B cell (primary cell): ENCODE measurements around the gene MEF2C.
A peak's percentile ranks its signal among the peaks of the same experiment; 100 is the strongest.

Experiments used
- CTCF ChIP-seq: fragments of 200-600 bp; IDR thresholded peaks from one replicate; pipeline ENCODE4 v1.8.0; 2022; ENCODE audit warnings: antibody characterized with exemption, mild to moderate bottlenecking
- EZH2 ChIP-seq: IDR thresholded peaks from 2 replicates; pipeline ENCODE4 v1.6.1; 2012; ENCODE audit warnings: borderline replicate concordance, low read depth, mild to moderate bottlenecking, moderate library complexity, low read length; ENCODE audit not compliant: insufficient read depth, poor library complexity, severe bottlenecking

DNA sequence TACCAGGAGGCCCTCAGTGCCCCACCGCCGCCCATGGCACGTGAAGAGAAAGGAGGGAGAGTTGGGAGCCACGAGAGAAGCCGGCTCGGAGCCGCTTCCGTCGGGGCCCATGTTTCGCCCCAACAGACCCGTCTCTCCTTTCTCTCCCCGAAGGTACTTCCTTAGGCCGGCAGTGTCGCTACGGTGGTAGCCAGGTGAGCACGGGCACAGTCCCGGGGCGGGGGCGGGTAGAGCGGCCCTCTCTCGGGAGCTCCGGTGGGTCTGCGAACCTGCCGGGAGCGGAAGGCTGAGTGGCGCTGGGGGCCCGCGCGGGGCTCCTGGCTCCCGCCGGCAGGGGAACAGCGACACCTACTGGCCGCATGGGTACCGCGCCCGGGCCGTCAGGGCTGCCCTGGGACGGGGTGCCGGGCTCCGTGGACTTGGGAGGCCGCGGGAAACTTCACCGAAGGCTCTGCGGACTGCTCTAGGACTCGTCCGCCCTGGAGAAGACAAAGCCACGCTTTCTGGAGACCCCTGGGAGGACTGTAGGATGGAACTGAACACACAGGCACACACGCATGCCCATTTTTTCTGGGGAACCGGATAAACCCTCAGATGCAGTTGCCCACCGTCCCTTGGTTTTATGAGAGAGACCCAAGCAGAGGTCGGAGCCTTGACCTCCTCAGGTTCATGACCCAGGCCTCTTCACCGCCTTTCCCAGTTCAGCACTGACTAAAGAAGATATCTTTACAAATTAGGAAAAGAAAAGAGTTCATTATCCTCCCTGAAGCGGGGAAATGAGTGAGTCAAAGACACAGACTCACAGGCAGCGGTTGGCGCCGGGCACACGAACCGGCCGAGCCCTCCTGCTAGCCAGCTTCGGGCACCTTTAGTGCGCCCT is 202.5 kb downstream of the MEF2C start:
- TF ChIP-seq CTCF (peak; percentile 83), EZH2 (peak; percentile 84)
